HCT116 (cell line): ENCODE results near the gene ZNF445. TPM values are rescaled to one million over a fixed set of nuclear protein-coding genes. Genes with fewer than 3 reads are reported as not detected.

Experiments
- ATAC-seq: fragments of 200-7000 bp; cut with Tn5 transposase; 2 replicates; pipeline ENCODE4 v1.9.1; 2020; ENCODE audit warnings: mild to moderate bottlenecking, moderate library complexity
- BruUV-seq: library from RNA; stranded (reverse); fragments of 400-500 nt; replicated peaks from 2 replicates; lab custom pipeline; 2021; lab: Mats Ljungman, UMichigan
- CTCF ChIA-PET: fragments of 300-600 bp; sonication (Branson Sonifier 250); formaldehyde crosslinking; loops from one replicate; lab custom pipeline; 2021; ENCODE audit warnings: antibody characterized with exemption; lab: Charles Lee
- POLR2A ChIA-PET: fragments of 300-600, 350-600 bp; sonication (Branson Sonifier 250); formaldehyde crosslinking; loops from one replicate; lab custom pipeline; 2021; ENCODE audit warnings: antibody characterized with exemption; lab: Charles Lee
- RAD21 ChIA-PET, 2 experiments: fragments of 300-600 bp; sonication (Branson Sonifier 250); formaldehyde crosslinking; loops; one replicate each; lab custom pipeline; 2023; ENCODE audit warnings: low total read pairs in 2 of 2; ENCODE audit not compliant: uncharacterized antibody in 2 of 2, unreplicated experiment in 2 of 2, low non-redundant PET in 1 of 2; lab: Charles Lee
- DNase-seq: peaks from one replicate; pipeline ENCODE4 v3.0.0-alpha.2; 2010; ENCODE audit warnings: low read depth, low spot score
- H2AFZ ChIP-seq: fragments of 200-600 bp; shearing (Covaris generic), sonication (generic); 2 replicates; pipeline ENCODE4 v1.6.1; 2017; ENCODE audit warnings: low read depth, mixed run types, mixed read lengths, antibody characterized with exemption, low read length; ENCODE audit not compliant: poor library complexity, severe bottlenecking
- H3K27ac ChIP-seq: 2 replicates; pipeline ENCODE4 v1.5.1; 2012; ENCODE audit warnings: low read depth, low read length
- H3K27me3 ChIP-seq: fragments of 200-600 bp; sonication (generic); 2 replicates; pipeline ENCODE4 v1.6.1; 2016; ENCODE audit warnings: mixed run types, low read length, mixed read lengths; ENCODE audit not compliant: insufficient read depth
- H3K36me3 ChIP-seq, 2 experiments: fragments of 200-500 bp in 1 of 2; fragments of 200-600 bp in 1 of 2; sonication (Bioruptor generic) in 1 of 2; sonication (generic) in 1 of 2; 2 replicates each; pipeline versions ENCODE4 v1.5.1 to v1.6.1; 2014 to 2016; ENCODE audit warnings: low read length in 2 of 2, inconsistent platforms in 1 of 2, mixed read lengths in 1 of 2, mixed run types in 1 of 2; ENCODE audit not compliant: insufficient read depth in 2 of 2, control insufficient read depth in 1 of 2
- H3K4me1 ChIP-seq, 2 experiments: fragments of 200-600 bp in 1 of 2; sonication (generic) in 1 of 2; 2 replicates each; pipeline versions ENCODE4 v1.5.1 to v1.6.1; 2012 to 2017; ENCODE audit warnings: low read length in 2 of 2, inconsistent platforms in 1 of 2, mild to moderate bottlenecking in 1 of 2, mixed read lengths in 1 of 2, mixed run types in 1 of 2, moderate library complexity in 1 of 2; ENCODE audit not compliant: insufficient read depth in 2 of 2, control insufficient read depth in 1 of 2
- H3K4me2 ChIP-seq: fragments of 200-600 bp; sonication (generic); 2 replicates; pipeline ENCODE4 v1.6.1; 2017; ENCODE audit warnings: mixed run types, low read length, mixed read lengths
- H3K4me3 ChIP-seq, 2 experiments: fragments of 200-600 bp in 1 of 2; sonication (generic) in 1 of 2; replicated peaks in 1 of 2; 2 replicates each; pipeline ENCODE4 v1.5.1; 2011 to 2016; ENCODE audit warnings: low read length in 2 of 2, control low read depth in 1 of 2, low read depth in 1 of 2, mild to moderate bottlenecking in 1 of 2, mixed read lengths in 1 of 2, mixed run types in 1 of 2
- H3K79me2 ChIP-seq: fragments of 200-600 bp; sonication (generic); 2 replicates; pipeline ENCODE4 v1.6.1; 2017; ENCODE audit warnings: mild to moderate bottlenecking, mixed run types, low read length, moderate library complexity, mixed read lengths; ENCODE audit not compliant: insufficient read depth
- H3K9ac ChIP-seq: fragments of 200-600 bp; sonication (generic); 2 replicates; pipeline ENCODE4 v1.6.1; 2016; ENCODE audit warnings: low read length, mixed read lengths
- H3K9me2 ChIP-seq: fragments of 200-600 bp; sonication (generic), shearing (Covaris generic); 2 replicates; pipeline ENCODE4 v1.6.1; 2017; ENCODE audit warnings: mixed run types, mild to moderate bottlenecking, moderate library complexity; ENCODE audit not compliant: insufficient read depth
- H3K9me3 ChIP-seq, 2 experiments: fragments of 200-500 bp in 1 of 2; fragments of 200-600 bp in 1 of 2; sonication (Bioruptor generic) in 1 of 2; sonication (generic) in 1 of 2; 2 replicates each; pipeline ENCODE4 v1.6.1; 2014 to 2017; ENCODE audit warnings: low read length in 2 of 2, mixed read lengths in 2 of 2, inconsistent platforms in 1 of 2, low read depth in 1 of 2, mild to moderate bottlenecking in 1 of 2, mixed run types in 1 of 2, moderate library complexity in 1 of 2; ENCODE audit not compliant: control insufficient read depth in 1 of 2, insufficient read depth in 1 of 2
- H4K20me1 ChIP-seq: fragments of 200-600 bp; sonication (generic), shearing (Covaris generic); 2 replicates; pipeline ENCODE4 v1.6.1; 2017; ENCODE audit warnings: mixed run types, mild to moderate bottlenecking, moderate library complexity; ENCODE audit not compliant: insufficient read depth
- ATF3 ChIP-seq: IDR thresholded peaks from 2 replicates; pipeline ENCODE4 v1.6.1; 2012
- EGR1 ChIP-seq: IDR thresholded peaks from 2 replicates; pipeline ENCODE4 v1.6.1; 2012; ENCODE audit warnings: low read depth
- ELF1 ChIP-seq: IDR thresholded peaks from 2 replicates; pipeline ENCODE4 v1.6.1; 2012; ENCODE audit warnings: low read depth, borderline replicate concordance
- EZH2 ChIP-seq: fragments of 200-600 bp; sonication (generic); IDR thresholded peaks from 2 replicates; pipeline ENCODE4 v1.6.1; 2017; ENCODE audit warnings: antibody characterized with exemption, mixed run types
- EZH2phosphoT487 ChIP-seq: fragments of 200-600 bp; IDR thresholded peaks from 2 replicates; pipeline ENCODE4 v1.6.1; 2018; ENCODE audit warnings: antibody characterized with exemption, borderline replicate concordance
- FOSL1 ChIP-seq: IDR thresholded peaks from 2 replicates; pipeline ENCODE4 v1.6.1; 2012; ENCODE audit warnings: low read depth
- MAX ChIP-seq: IDR thresholded peaks from 2 replicates; pipeline ENCODE4 v1.6.1; 2012
- POLR2A ChIP-seq: IDR thresholded peaks from 2 replicates; pipeline ENCODE4 v1.7.0; 2011; ENCODE audit warnings: borderline replicate concordance; ENCODE audit not compliant: insufficient read depth, insufficient read length; ENCODE audit errors: extremely low read depth
- POLR2AphosphoS5 ChIP-seq: IDR thresholded peaks from 2 replicates; pipeline ENCODE4 v1.6.1; 2011; ENCODE audit warnings: mild to moderate bottlenecking, low read depth, low read length, moderate library complexity
- REST ChIP-seq: IDR thresholded peaks from 2 replicates; pipeline ENCODE4 v1.6.1; 2012; ENCODE audit warnings: low read depth
- SIN3A ChIP-seq: IDR thresholded peaks from 2 replicates; pipeline ENCODE4 v1.6.1; 2012; ENCODE audit warnings: low read depth
- SRF ChIP-seq: IDR thresholded peaks from 2 replicates; pipeline ENCODE4 v1.6.1; 2012; ENCODE audit warnings: low read depth
- TCF7L2 ChIP-seq: IDR thresholded peaks from 2 replicates; pipeline ENCODE4 v1.7.0; 2011; ENCODE audit warnings: borderline replicate concordance, inconsistent platforms; ENCODE audit not compliant: insufficient read depth, insufficient read length; ENCODE audit errors: extremely low read depth
- YY1 ChIP-seq: IDR thresholded peaks from 2 replicates; pipeline ENCODE4 v1.6.1; 2011; ENCODE audit warnings: low read length, low read depth, moderate library complexity, mild to moderate bottlenecking; ENCODE audit not compliant: insufficient replicate concordance; ENCODE audit errors: extremely low read depth
- ZBTB33 ChIP-seq: IDR thresholded peaks from 2 replicates; pipeline ENCODE4 v1.6.1; 2011; ENCODE audit warnings: mild to moderate bottlenecking, low read length, moderate library complexity; ENCODE audit not compliant: insufficient replicate concordance; ENCODE audit errors: extremely low read depth
- ZFX ChIP-seq: fragments of 450-650 bp; IDR thresholded peaks from 2 replicates; pipeline ENCODE4 v1.6.1; 2017
- ZNF274 ChIP-seq: fragments of 200-500 bp; sonication (Bioruptor generic); IDR thresholded peaks from 2 replicates; pipeline ENCODE4 v1.6.1; 2014; ENCODE audit warnings: mild to moderate bottlenecking, low read depth, low read length, inconsistent platforms
- intact Hi-C: fragments of 100-400 bp; cut with micrococcal nuclease; formaldehyde crosslinking; loops from 2 replicates; pipeline ENCODE4 v1.10.0; 2022
- total RNA-seq: library from RNA; stranded (reverse); gene quantifications from one replicate; pipeline ENCODE4 v1.2.1, GENCODE V29; 2021; ENCODE audit not compliant: unreplicated experiment

The ZNF445 gene
- total RNA-seq, 1 experiment from 2014 or later, result 19.9 TPM

- H3K4me1 ChIP-seq, result peaks cover 6 to 22% of the 10 kb centered on the region in 2 experiments; a peak in 3 of 4 replicates
- RAD21 ChIA-PET, result no interaction called here
- TF ChIP-seq POLR2AphosphoS5 (no peak), SIN3A (no peak), REST (no peak), ZFX (no peak), ATF3 (no peak), FOSL1 (no peak), ZNF274 (no peak), SRF (no peak), TCF7L2 (no peak), EZH2 (no peak), MAX (no peak), POLR2A (no peak), YY1 (no peak), EGR1 (no peak), ELF1 (no peak), ZBTB33 (no peak), EZH2phosphoT487 (no peak)
- CTCF ChIA-PET, result no interaction called here
- no peak overlapping the region for H3K27ac ChIP-seq
- H3K79me2 ChIP-seq, result peaks cover 33% of the 10 kb centered on the region
- ATAC-seq (no peak), DNase-seq (no peak)
- H3K27me3 ChIP-seq, result no peaks in the 10 kb centered on the region
- no peaks in the 10 kb centered on the region for H3K36me3 ChIP-seq
- POLR2A ChIA-PET, result no interaction called here
- no TSS peak for BruUV-seq
- no peaks in the 10 kb centered on the region for H4K20me1 ChIP-seq
- no peak overlapping the region for H3K4me3 ChIP-seq
- no peaks in the 10 kb centered on the region for H3K9me2 ChIP-seq
- H2AFZ ChIP-seq, result no peak overlapping the region
- peak overlapping the region; percentile 88 for H3K4me2 ChIP-seq
- H3K9me3 ChIP-seq, result no peaks in the 10 kb centered on the region
- intact Hi-C loops, result loop anchor here (5.0 to 10.0 kb wide), 2 partner anchors 34 to 146 kb away; partner anchors contain the start of gene ZNF197
- H3K9ac ChIP-seq, result no peak overlapping the region
These were observed 1.2 kb upstream of the ZNF445 start for GRCh38 chr3:44478606-44479094.
